Measurements from ENCODE around the gene OSGIN1. TPM values are rescaled to one million over a fixed set of nuclear protein-coding genes. Genes with fewer than 3 reads are reported as not detected.

OSGIN1 gene
- total and polyA plus RNA-seq, 2 of the 8 experiments (the other 6 are each of a cell fraction or from before 2014, with no cell fraction given), result 0.58 to 0.76 TPM

- H4K5ac ChIP-seq (ENCODE audit: insufficient read length, low read depth, low read length), result no peak overlapping the region
Measured at GRCh38 chr16:83970430-83970815, 17.4 kb downstream of the OSGIN1 start.

More at GRCh38 chr16:83970430-83970815, 17.4 kb downstream of the OSGIN1 start:
- Histone ChIP-seq H3K23ac (ENCODE audit: insufficient read length) (no peak overlapping the region), H2AFZ (ENCODE audit: low read length) (no peak overlapping the region), H3K56ac (replicated peaks; ENCODE audit: insufficient read length, low read depth, low read length) (no peak overlapping the region), H4K8ac (ENCODE audit: extremely low read depth, insufficient read depth, low read length) (no peak overlapping the region), H3K27me3 (replicated peaks in 1 of 4; ENCODE audit: control insufficient read depth in 3 of 4, extremely low read depth in 1 of 4, insufficient read depth in 3 of 4, low read length in 3 of 4) (peaks cover 0 to 13% (median 9%) of the 10 kb centered on the region in 4 experiments; a peak in 6 of 7 replicates), H2BK5ac (ENCODE audit: low read depth, low read length) (no peak overlapping the region), H2AK5ac (ENCODE audit: low read depth, low read length) (no peak overlapping the region), H3K79me1 (ENCODE audit: low read depth, low read length) (no peaks in the 10 kb centered on the region), H4K91ac (replicated peaks; ENCODE audit: insufficient read length, low read length) (no peak overlapping the region), H3K14ac (ENCODE audit: insufficient read length) (no peak overlapping the region), H3K4me3 (ENCODE audit: extremely low read depth in 1 of 4, insufficient read depth in 2 of 4, low read depth in 3 of 4, low read length in 4 of 4) (no peak overlapping the region), H2BK12ac (ENCODE audit: low read depth, low read length) (no peak overlapping the region; the same call in 1 of the 2 replicates), H4K20me1 (replicated peaks in 1 of 2; ENCODE audit: control insufficient read depth in 1 of 2, insufficient read depth in 2 of 2, low read length in 2 of 2) (peaks cover 0 to 3% of the 10 kb centered on the region in 2 experiments), H3K9ac (replicated peaks in 1 of 4; ENCODE audit: extremely low read depth in 1 of 4, low read depth in 3 of 4, low read length in 3 of 4) (no peak overlapping the region), H3K23me2 (ENCODE audit: low read depth, low read length) (peaks cover 11% of the 10 kb centered on the region; the same call in 1 of the 2 replicates), H2BK15ac (ENCODE audit: low read length) (no peak overlapping the region), H2BK120ac (replicated peaks; ENCODE audit: low read depth, low read length) (no peak overlapping the region), H3K9me3 (ENCODE audit: insufficient read depth in 2 of 2, low read depth in 1 of 2, low read length in 1 of 2) (no peaks in the 10 kb centered on the region), H3K79me2 (ENCODE audit: control insufficient read depth in 1 of 2, insufficient read depth in 2 of 2, low read length in 2 of 2) (no peaks in the 10 kb centered on the region), H3K4me1 (replicated peaks in 1 of 4; ENCODE audit: control insufficient read depth in 3 of 4, insufficient read depth in 4 of 4, low read length in 3 of 4) (peaks cover 0 to 11% (median 8%) of the 10 kb centered on the region in 4 experiments; a peak in 6 of 7 replicates), H2BK20ac (ENCODE audit: low read length) (no peak overlapping the region), H3K27ac (ENCODE audit: low read depth, low read length) (no peak overlapping the region), H3K36me3 (ENCODE audit: control insufficient read depth in 2 of 4, insufficient read depth in 4 of 4, low read length in 3 of 4) (no peaks in the 10 kb centered on the region), H3K4me2 (ENCODE audit: insufficient read depth in 1 of 2, low read depth in 2 of 2, low read length in 2 of 2) (no peak overlapping the region), H3K4ac (replicated peaks; ENCODE audit: insufficient read length, low read depth, low read length) (no peak overlapping the region), H3K18ac (ENCODE audit: extremely low read depth, low read length) (no peak overlapping the region)
- 95% methylated on average over 6 of the region's 6 CpGs; no CpG with 5 or more reads in 1 of the 2 experiments for WGBS, 2 experiments (ENCODE audit: extremely low coverage in 1 of 2, insufficient coverage in 1 of 2, insufficient read length in 1 of 2, insufficient replicate concordance in 2 of 2, low coverage in 1 of 2, low lambda C conversion rate in 2 of 2, missing lambda C conversion rate in 1 of 2)
- CTCF ChIA-PET (ENCODE audit: partially characterized antibody), result interaction anchor here (0.8 to 4.6 kb wide), 19 partner anchors 10 to 116 kb away, joined by 3 to 70 read pairs (median 4); partner anchors contain the start of genes OSGIN1 and SLC38A8
- POLR2A ChIA-PET (ENCODE audit: partially characterized antibody), result interaction anchor here (1.0 to 1.9 kb wide), 5 partner anchors 24 to 147 kb away, joined by 3 to 10 read pairs (median 3); partner anchors contain the start of gene MBTPS1
- FAIRE-seq (no peak), DNase-seq (ENCODE audit: low read depth in 1 of 2, low spot score in 2 of 2) (no peak)
- TF ChIP-seq SP2 (IDR thresholded peaks at IDR 0.05; ENCODE audit: low read length), result no peak
- no peak for TF ChIP-seq MAX (IDR thresholded peaks at IDR 0.05)
- no peak for TF ChIP-seq KDM4A (IDR thresholded peaks at IDR 0.05; ENCODE audit: low read depth, low read length, severe bottlenecking)
- no peak for TF ChIP-seq SUZ12 (IDR thresholded peaks at IDR 0.05; ENCODE audit: low read length)

All from H1 (cell line).